OCI-LY1 (cell line): Measurements from ENCODE around the gene DPY19L3.
A peak's percentile ranks its signal among the peaks of the same experiment; 100 is the strongest.

Experiments used
- H2AFZ ChIP-seq: fragments of 200-600 bp; sonication (generic), shearing (Covaris generic); 2 replicates; pipeline ENCODE4 v1.6.0; 2014; ENCODE audit warnings: antibody characterized with exemption, mild to moderate bottlenecking, low read length
- H3F3A ChIP-seq: fragments of 200-600 bp; sonication (generic), shearing (Covaris generic); 2 replicates; pipeline ENCODE4 v1.6.0; 2014; ENCODE audit warnings: mild to moderate bottlenecking, antibody characterized with exemption, low read length, moderate library complexity; ENCODE audit not compliant: insufficient read depth
- H3K27ac ChIP-seq: fragments of 200-600 bp; sonication (generic); 2 replicates; pipeline ENCODE4 v1.5.1; 2014; ENCODE audit warnings: low read length, mixed run types, mild to moderate bottlenecking, low read depth; ENCODE audit not compliant: poor library complexity, severe bottlenecking
- H3K27me3 ChIP-seq: fragments of 200-600 bp; sonication (generic); 2 replicates; pipeline ENCODE4 v1.6.0; 2014; ENCODE audit warnings: antibody characterized with exemption, mild to moderate bottlenecking, low read length, moderate library complexity; ENCODE audit not compliant: insufficient read depth
- H3K36me3 ChIP-seq: fragments of 200-600 bp; sonication (generic); 2 replicates; pipeline ENCODE4 v1.6.1; 2014; ENCODE audit warnings: mild to moderate bottlenecking, antibody characterized with exemption, low read length, moderate library complexity, mixed read lengths; ENCODE audit not compliant: insufficient read depth
- H3K4me1 ChIP-seq: fragments of 200-600 bp; sonication (generic); 2 replicates; pipeline ENCODE4 v1.5.1; 2014; ENCODE audit warnings: mild to moderate bottlenecking, low read length, moderate library complexity; ENCODE audit not compliant: insufficient read depth, severe bottlenecking
- H3K4me2 ChIP-seq: fragments of 200-600 bp; sonication (generic), shearing (Covaris generic); 2 replicates; pipeline ENCODE4 v1.6.1; 2014; ENCODE audit warnings: low read length
- H3K4me3 ChIP-seq: fragments of 200-600 bp; sonication (generic); 2 replicates; pipeline ENCODE4 v1.5.1; 2014; ENCODE audit warnings: low read length, low read depth, mild to moderate bottlenecking, mixed read lengths; ENCODE audit not compliant: poor library complexity, severe bottlenecking
- H3K79me2 ChIP-seq: fragments of 200-600 bp; shearing (Covaris generic); 2 replicates; pipeline ENCODE4 v1.6.1; 2016; ENCODE audit warnings: mixed run types, low read length, mixed read lengths; ENCODE audit not compliant: insufficient read depth
- H3K9ac ChIP-seq: fragments of 200-600 bp; sonication (generic), shearing (Covaris generic); 2 replicates; pipeline ENCODE4 v1.6.1; 2014; ENCODE audit warnings: mild to moderate bottlenecking, low read length, mixed read lengths
- H3K9me2 ChIP-seq: fragments of 200-600 bp; sonication (generic), shearing (Covaris generic); 2 replicates; pipeline ENCODE4 v1.6.1; 2014; ENCODE audit warnings: low read depth, mild to moderate bottlenecking, low read length, mixed read lengths
- H3K9me3 ChIP-seq: fragments of 200-600 bp; shearing (Covaris generic); 2 replicates; pipeline ENCODE4 v1.6.1; 2014; ENCODE audit warnings: low read length, mixed read lengths
- H4K20me1 ChIP-seq: fragments of 200-600 bp; sonication (generic), shearing (Covaris generic); 2 replicates; pipeline ENCODE4 v1.6.0; 2016; ENCODE audit warnings: mild to moderate bottlenecking, low read length; ENCODE audit not compliant: insufficient read depth
- EZH2 ChIP-seq: fragments of 200-600 bp; sonication (generic), shearing (Covaris generic); IDR thresholded peaks from 2 replicates; pipeline ENCODE4 v1.8.0; 2017; ENCODE audit warnings: borderline replicate concordance, mixed run types, mild to moderate bottlenecking, antibody characterized with exemption, low read length, moderate library complexity, mixed read lengths
- TF ChIP-seq, protein P1 (sequence below): fragments of 200-600 bp; sonication (generic), shearing (Covaris generic); IDR thresholded peaks from 2 replicates; pipeline ENCODE4 v1.5.1; 2017; ENCODE audit warnings: mild to moderate bottlenecking, antibody characterized with exemption, low read length, moderate library complexity, mixed read lengths

Gene DPY19L3

DNA sequence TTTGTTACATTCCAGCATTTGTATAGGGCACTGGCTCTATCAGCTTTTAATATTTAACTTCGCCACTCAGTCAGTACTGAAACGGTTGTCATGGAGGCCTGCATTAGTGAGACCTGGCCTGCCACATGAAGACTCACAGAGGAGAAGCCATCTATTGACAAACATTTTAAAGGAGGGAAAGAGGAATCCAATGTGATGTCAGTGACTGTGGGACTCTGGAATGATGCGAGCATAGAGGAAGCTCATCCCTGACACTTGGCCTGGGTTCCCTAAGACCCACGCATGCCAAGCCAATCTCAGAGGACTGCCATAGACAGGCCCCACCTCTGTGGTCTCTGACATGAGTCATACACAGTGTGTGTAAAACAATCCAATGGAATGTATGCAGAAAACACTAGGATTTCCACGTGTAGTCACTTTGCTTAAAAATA is 7.9 kb upstream of the DPY19L3 start:
- Histone ChIP-seq H3K4me1 (no peaks in the 10 kb centered on the region), H3F3A (no peaks in the 10 kb centered on the region), H3K79me2 (no peaks in the 10 kb centered on the region), H3K27ac (no peak overlapping the region), H3K9ac (no peak overlapping the region), H3K27me3 (no peaks in the 10 kb centered on the region), H3K36me3 (peaks cover 12% of the 10 kb centered on the region; the same call in 1 of the 2 replicates), H4K20me1 (no peaks in the 10 kb centered on the region), H3K9me3 (no peaks in the 10 kb centered on the region), H3K9me2 (no peaks in the 10 kb centered on the region), H3K4me3 (no peak overlapping the region), H3K4me2 (no peak overlapping the region), H2AFZ (no peak overlapping the region)
- TF ChIP-seq, protein P1, sequence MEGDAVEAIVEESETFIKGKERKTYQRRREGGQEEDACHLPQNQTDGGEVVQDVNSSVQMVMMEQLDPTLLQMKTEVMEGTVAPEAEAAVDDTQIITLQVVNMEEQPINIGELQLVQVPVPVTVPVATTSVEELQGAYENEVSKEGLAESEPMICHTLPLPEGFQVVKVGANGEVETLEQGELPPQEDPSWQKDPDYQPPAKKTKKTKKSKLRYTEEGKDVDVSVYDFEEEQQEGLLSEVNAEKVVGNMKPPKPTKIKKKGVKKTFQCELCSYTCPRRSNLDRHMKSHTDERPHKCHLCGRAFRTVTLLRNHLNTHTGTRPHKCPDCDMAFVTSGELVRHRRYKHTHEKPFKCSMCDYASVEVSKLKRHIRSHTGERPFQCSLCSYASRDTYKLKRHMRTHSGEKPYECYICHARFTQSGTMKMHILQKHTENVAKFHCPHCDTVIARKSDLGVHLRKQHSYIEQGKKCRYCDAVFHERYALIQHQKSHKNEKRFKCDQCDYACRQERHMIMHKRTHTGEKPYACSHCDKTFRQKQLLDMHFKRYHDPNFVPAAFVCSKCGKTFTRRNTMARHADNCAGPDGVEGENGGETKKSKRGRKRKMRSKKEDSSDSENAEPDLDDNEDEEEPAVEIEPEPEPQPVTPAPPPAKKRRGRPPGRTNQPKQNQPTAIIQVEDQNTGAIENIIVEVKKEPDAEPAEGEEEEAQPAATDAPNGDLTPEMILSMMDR: no peak
- no peak for TF ChIP-seq EZH2

DNA sequence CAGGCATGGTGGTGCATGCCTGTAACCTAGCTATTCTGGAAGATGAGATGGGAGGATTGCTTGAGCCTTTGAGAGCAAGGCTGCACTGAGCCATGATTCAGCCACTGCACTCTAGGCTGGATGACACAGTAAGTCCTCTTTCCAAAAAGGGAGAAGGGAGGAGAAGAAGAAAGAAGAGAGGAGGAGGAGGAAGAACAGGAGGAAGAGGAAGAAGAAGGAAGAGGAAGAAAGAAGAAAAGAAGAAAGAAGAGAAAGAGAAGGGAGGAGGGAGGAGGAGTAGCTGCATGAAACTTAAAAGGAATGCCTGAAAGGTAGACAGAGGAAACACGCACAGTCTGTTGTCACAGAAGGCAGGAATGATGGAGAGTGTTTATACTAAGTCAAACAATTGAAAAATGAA is 3.6 kb upstream of the DPY19L3 start:
- TF ChIP-seq, protein P1: no peak
- no peak for TF ChIP-seq EZH2
- no peaks in the 10 kb centered on the region; the same call in none of the 2 replicates for H3K79me2 ChIP-seq
- no peak overlapping the region for H3K9ac ChIP-seq
- no peaks in the 10 kb centered on the region for H4K20me1 ChIP-seq
- no peaks in the 10 kb centered on the region for H3K9me2 ChIP-seq
- peaks cover 24% of the 10 kb centered on the region for H3K4me1 ChIP-seq
- H2AFZ ChIP-seq: no peak overlapping the region
- H3K4me2 ChIP-seq: no peak overlapping the region
- H3F3A ChIP-seq: no peaks in the 10 kb centered on the region
- no peaks in the 10 kb centered on the region for H3K36me3 ChIP-seq
- no peak overlapping the region for H3K4me3 ChIP-seq
- no peaks in the 10 kb centered on the region for H3K9me3 ChIP-seq
- H3K27ac ChIP-seq: no peak overlapping the region
- no peaks in the 10 kb centered on the region for H3K27me3 ChIP-seq

DNA sequence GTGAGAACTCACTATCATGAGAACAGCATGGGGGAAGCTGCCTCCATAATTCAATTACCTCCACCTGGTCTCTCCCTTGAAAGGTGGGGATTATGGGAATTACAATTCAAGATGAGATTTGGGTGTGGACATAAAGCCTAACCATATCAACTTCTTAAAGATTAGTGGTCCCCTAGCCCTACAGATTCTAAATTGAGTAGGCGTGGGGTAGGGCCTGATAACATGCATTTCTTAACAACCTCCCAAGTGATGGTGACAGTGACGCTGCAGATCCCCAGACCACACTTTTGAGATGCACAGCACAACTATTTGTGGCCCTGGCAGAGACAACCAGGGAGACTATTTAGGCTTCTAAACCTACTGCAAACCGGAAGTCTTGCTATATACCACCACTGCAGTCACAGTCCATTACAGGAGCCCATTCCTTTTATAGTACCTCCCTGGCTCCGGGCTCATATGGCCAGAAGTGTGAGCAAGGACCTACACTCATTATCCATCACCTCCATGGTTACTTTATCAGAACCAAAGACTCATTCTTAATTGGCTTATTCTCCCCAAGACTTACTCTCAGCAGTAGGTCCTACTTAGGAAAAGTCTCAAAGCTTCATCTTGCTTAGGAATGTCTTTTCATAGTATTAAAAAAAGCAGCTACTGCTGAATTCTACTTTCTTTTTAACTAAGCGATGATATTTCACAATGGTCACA is 2.1 kb upstream of the DPY19L3 start:
- Histone ChIP-seq H3K9ac (peak overlapping the region; percentile 100), H3K4me3 (peak overlapping the region; percentile 92), H3K27me3 (no peaks in the 10 kb centered on the region), H3K9me2 (no peaks in the 10 kb centered on the region), H3F3A (no peaks in the 10 kb centered on the region), H4K20me1 (no peaks in the 10 kb centered on the region), H3K36me3 (peaks cover 2% of the 10 kb centered on the region; the same call in 1 of the 2 replicates), H2AFZ (no peak overlapping the region), H3K27ac (peak overlapping the region; percentile 46), H3K79me2 (no peaks in the 10 kb centered on the region; the same call in none of the 2 replicates), H3K4me1 (peaks cover 32% of the 10 kb centered on the region), H3K9me3 (no peaks in the 10 kb centered on the region), H3K4me2 (peak overlapping the region; percentile 76)
- TF ChIP-seq, protein P1: no peak
- TF ChIP-seq EZH2: no peak
